NCI-H460 (cell line): ENCODE results near the gene CPN1. TPM values are rescaled to one million over a fixed set of nuclear protein-coding genes. Genes with fewer than 3 reads are reported as not detected.
A peak's percentile ranks its signal among the peaks of the same experiment; 100 is the strongest.
"Not testable (repeated sequence)": the region's sequence is repeated elsewhere in the genome, so short reads cannot be mapped to it uniquely, and the experiment has no call there.

Source experiments
- DNase-seq: peaks from one replicate; pipeline ENCODE4 v3.0.0-alpha.2; 2016; ENCODE audit warnings: low read depth; ENCODE audit errors: extremely low read depth
- total RNA-seq: library from RNA; depleted of rRNA; stranded (reverse); fragments of >200 nt; shearing (Covaris generic); gene quantifications from 2 replicates; pipeline ENCODE4 v1.2.3, GENCODE V29; 2014

Gene CPN1
- total RNA-seq, 1 experiment from 2014 or later = not detected

DNA sequence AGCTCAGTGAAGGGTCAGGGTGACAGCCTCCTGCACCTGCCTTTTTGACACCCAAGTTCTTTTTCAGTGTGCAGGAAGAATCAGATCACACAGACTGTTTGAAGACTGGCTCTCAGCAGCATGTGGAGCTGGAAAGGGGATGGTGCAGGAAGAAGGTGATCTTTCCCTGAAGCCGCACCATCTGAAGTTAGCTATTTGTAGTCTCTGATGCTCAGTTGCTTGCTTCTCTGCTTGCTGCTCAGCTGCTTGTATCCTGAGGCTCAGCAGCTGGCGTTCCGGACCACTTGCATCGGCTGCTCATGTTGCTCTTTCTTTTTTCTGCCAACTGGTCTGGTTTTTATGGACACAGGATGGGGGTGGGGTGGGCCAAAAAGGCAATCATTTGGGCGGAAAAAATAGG, 56.1 kb downstream of the CPN1 start:
- DNase-seq = no peak

GRCh38 chr10:100024748-100025147, 56.9 kb downstream of the CPN1 start:
- DNase-seq = no peak

- no peak for DNase-seq
Measured at GRCh38 chr10:100022403-100022802, 59.3 kb downstream of the CPN1 start.

- DNase-seq = no peak
Measured at GRCh38 chr10:100021322-100021721, 60.3 kb downstream of the CPN1 start.

- no peak for DNase-seq
Measured at GRCh38 chr10:100020886-100021253, 60.8 kb downstream of the CPN1 start.

DNA sequence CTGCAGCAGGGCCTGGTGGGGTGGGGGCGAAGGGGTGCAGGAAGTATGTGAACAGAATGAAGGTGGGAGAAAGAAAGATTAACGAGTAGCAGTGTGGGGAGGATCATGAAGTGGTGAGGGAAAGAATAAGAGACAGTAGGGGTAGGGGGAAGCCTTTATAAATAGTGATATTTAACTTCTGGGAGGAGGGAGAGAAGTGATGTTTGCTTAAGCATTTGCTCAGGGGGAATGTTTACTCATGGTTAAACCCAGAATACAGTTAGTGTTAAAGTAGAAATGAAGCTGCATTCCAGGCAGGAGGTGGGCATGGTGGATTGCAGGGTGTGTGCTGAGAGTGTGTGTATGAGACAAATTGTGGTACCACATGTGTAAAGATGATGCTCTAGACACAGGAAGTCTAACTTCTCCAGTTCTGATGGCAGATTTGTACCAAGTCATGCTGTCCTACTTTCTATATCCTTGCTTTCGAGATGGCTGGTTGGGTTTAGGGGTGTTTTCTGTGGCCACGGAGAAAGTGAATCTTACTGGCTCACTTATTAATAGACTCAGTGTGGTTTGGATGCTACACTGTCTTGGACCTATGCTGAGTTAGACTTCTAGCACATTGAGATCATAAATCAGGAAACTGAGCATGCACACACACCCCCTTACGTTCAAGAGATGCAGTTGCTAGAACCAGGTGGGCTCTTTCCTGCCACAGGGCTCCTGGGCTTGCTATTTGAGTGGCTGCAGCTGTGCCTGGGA, 61.4 kb downstream of the CPN1 start:
- no peak for DNase-seq

DNA sequence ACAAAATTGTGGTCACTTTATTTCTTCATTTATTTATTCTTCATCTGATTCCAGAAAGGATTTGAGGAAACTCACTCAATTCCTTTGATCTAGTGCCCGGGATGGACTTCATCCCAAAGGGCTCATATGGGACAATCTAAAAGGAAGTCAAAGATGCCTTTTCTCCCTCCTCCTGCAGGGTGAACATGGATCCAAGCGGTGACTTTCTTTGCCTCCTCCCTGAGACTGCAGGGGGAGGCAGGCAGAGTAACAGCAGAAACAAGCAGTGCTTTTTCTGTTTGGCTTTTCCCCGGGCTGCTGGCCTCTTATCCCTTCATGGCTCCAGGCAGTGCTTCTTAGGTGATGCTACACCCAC, 61.9 kb downstream of the CPN1 start:
- no peak for DNase-seq

- no peak for DNase-seq
Measured at GRCh38 chr10:100014071-100014762, 67.5 kb downstream of the CPN1 start.

- DNase-seq = no peak
Measured at GRCh38 chr10:100013621-100014020, 68.0 kb downstream of the CPN1 start.

GRCh38 chr10:100011906-100012305, 69.8 kb downstream of the CPN1 start:
- not testable (repeated sequence) for DNase-seq

DNA sequence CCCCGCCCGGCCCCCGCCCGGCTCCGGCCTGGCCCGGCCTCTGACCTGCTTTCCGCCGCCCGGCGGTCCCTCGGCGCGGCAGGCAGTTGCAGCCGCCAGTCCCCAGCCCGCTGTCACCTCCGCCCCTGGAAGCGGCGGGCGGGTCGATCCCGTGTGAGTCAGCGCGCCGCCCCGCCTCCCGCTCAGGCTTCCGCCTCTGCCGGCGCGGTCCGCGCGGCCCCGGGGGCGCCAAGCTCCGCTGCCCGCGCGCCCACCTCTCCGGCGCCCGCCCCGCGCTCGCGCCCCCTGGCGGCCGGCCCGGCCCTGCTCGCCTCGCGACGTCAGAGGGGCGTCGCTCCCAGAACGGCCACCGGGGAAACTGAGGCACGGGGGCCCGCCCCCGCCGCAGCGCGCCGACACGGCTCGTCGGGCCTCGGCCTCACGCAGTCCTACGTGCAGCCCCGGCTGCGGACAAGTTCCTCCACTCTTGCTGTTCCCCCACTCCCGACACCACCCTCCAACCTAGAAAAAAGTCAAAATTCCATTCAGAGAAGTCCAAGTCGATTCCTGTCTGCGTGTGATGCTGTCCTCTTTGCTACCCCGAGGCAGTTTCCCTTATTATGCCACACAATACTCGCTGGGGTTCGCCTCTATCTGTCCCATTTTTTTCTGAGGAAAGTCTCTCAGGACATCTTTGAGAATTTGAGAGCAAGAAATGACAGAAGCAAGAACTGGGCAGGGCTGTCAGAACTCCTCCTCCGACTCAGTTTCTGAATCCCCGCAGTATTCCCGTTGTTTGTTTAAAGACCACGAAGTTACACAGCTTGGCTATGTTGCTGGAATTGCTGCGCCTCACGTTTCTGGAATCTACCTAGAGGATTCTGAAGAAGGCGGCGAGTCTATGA, 71.6 kb downstream of the CPN1 start, which contains the start of gene DNMBP:
DNMBP (minus strand) TSS at position 155 of the 884 bp plus-strand sequence. CDS start 37,823 bp downstream, outside the sequence.
- peak; percentile 78 for DNase-seq

- DNase-seq = no peak
Measured at GRCh38 chr10:100009283-100009792, 72.3 kb downstream of the CPN1 start.

DNA sequence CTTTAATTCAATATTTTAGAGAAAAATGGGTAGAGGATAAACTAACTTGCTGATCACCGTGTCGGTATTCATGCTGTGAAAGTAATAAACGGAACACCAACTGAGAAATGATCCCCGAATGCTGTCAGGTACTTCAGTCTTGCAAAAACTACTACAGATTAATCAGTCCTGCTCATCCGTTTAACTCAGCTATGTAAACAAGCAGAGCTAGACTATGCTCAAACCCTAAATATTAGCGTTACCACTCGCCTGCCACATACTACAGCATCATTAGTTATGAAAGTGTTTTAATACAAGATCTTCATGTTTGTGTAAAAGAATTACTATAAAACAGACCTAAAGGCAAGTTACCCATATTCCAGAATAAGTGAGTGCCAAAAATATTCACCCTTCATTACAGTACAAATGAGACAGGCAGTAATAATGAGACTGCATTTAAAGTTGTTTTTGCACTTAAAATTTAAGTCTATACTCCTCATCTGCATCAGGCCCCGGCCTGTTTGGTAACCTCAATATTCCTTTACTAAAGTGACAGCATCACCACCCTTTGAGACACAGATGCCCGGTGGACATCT, 72.9 kb downstream of the CPN1 start:
- no peak for DNase-seq

DNA sequence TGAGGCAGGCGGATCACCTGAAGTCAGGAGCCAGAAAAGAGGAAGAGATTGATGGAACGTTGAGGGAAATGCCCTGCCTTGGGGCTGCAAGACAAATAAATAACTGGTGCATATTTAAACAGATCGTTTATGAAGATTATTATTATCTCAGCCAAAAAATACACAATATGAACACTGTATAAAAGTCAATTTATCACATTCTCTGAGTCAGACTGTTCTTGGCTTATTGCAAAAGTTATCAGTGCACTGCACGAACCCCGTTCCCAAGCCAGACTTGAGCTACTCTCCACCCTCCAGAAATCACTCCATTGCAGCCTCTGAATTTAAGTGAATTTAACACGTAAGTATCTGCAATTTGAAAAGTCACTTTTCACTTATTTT, 73.5 kb downstream of the CPN1 start:
- no peak for DNase-seq

- no peak for DNase-seq
Measured at GRCh38 chr10:100007231-100008141, 74.2 kb downstream of the CPN1 start.

DNA sequence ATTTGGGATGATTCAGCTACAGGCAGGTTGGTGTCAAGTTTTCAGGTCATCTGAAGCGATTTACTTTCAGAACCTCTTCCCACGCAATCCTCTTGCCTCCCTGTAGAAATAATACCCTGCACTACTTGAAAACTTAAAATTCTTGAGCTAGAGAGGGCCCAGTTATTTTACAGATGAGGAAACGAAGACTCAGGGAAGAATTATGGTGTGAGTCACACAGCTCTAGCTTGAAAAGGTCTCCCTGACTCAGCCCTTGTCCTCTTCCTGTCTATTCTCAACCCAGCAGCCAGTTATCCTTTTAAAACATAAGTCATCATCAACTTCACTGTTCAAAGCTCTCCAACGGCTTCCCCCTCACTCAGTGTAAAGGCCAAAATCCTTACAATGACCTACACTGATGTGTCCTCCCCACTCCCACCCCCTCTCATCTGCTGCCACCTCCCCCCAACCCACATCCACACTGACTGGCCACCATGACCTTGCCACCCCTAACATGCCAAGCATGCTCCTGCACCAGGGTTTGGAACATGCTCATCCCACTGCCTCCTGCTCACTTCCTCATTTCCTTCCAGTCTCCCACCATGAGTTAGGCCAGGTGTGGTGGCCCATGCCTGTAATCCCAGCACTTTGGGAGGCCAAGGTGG, 75.3 kb downstream of the CPN1 start:
- DNase-seq = peak; percentile 68

DNA sequence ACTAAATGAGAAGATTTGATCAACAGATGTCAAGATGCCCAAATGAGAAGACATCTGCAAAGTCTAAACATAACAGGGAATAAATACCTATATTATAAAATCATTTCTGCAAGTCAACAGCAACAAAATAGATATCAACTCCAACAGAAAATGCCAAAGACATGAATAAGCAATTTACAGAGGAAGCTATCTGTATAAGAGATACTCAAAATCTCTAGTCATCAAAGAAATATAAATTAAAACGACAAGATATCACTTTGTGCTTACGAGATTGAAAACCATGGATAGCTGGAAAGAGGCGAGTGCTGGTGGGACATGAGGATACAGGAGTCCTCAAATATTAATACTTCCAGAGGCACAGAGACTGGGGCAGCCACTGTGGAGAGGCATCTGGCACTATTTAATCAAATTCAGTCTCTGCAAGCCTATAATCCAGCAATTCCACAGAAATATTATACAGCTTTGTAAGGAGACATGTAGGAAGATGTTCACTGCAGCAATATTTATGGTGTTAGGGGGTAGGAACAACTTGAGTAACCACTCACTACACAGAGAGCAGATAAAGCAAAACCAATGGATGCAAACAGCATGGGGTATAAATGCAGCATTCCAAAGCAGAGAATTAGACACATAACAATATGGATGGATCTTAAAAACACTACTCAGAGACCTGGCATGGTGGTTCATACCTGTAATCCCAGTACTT, 76.7 kb downstream of the CPN1 start:
- DNase-seq = no peak

DNA sequence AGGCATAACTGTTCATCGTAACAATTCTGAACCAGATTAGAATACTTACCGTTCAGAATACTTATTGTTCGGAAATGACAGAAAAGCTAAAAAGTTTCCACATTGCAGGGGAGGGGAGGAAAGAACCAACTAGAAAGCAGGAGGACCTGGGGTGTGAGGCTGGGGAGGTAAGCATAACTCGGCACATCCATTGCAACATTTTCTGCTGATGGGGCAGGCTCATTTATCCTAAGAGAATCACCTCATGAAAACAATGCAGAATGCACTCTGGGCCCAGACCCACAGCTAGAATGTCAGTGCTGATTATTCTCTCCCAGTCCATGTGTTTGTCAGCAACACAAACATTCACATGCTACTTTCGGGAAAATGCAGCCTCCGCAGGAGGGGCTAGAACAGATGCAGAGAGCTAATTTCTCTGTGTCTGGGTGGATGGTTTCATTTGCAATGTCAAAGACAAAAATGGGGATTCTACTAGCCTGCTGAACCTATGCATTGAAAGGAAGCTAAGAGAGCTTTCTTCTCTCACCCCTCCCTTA, 81.5 kb downstream of the CPN1 start:
- DNase-seq = no peak
